GF-D8 (cell line): Measurements from ENCODE around the gene ARF4.
"Not testable (repeated sequence)": the region's sequence is repeated elsewhere in the genome, so short reads cannot be mapped to it uniquely, and the experiment has no call there.

Experiments
- DNase-seq: peaks from one replicate; lab custom pipeline; 2025; lab: John Stamatoyannopoulos, UW

The ARF4 gene

DNA sequence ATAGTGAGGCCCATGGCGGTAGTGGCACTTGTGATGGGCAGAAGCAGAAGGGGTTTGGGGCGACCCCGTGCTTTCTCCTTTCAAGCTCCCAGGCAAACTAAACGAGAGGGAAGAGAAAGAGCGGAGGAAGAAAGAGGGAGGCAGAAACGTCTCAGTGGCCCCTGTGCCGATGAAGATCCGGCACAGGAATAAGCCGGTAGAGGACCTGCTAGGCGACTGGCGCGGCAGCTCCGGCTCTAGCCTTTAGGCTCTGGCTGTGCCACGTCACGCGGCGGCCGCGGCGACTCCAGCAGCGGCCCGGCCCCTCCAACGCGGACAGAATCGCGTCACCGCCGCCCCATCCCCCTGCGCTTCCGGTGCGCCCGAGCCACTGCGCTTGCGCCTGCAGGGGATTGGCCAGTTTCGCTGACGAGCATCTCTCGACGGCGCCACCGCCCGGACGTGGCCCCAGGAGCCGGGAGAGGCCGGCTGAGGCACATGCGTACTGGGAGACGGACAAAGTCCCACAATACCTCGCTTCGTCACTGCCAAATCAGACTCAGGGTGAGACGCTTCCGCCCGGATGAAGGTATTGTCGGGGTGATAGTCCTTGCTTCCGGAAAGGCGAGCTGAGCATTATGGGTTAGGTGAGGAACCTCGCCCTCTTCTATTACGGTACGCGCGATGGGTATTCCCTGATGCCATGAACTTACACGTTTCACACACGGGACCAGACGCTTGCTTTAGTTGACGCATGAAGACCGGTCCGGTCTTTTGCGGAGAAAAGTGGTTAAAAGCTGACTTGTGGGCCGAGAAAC lies at the start of gene ARF4:
Gene ARF4, minus strand, starts transcription at position 218 of the 797 bp plus-strand sequence. Its CDS starts 204 bp downstream, at position 14.
- peak; percentile 99 for DNase-seq

DNA sequence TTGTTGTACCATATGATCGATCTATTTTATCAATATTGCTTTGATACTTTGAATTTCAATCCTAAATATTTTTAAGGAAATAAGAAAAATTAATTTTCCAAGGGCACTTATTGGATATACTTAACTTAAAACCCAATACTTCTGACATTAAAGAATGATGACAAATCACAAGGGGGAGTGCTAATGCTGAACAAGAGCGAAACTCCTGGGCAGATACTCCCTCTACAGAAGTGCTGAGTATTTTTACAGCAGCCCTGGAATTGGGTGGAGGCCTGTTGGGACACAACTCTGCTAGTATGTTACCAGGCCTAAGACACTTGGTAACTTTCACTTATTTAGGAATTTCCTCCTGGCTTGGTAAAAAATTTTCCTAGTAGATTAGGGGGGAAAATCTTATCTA lies 49.6 kb upstream of the ARF4 start:
- no peak for DNase-seq

DNA sequence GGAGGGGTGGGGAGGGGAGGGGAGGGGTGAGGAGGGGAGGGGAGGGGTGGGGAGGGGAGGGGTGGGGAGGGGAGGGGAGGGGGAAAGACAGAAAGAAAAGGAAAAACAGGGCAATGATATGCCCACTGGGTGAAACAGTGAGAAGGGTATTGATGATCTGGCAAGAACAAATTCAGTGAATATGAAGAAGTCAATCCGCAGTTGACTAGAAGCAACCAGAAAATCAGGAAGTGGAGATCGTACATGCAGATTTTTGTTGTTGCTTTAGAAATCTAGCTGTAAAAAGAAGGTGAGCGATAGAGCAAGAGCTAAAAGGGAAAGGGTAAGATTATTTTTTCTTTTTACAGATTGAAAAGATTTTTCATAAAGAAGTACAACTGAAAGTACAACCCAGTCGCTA lies 47.6 kb upstream of the ARF4 start:
- no peak for DNase-seq

DNA sequence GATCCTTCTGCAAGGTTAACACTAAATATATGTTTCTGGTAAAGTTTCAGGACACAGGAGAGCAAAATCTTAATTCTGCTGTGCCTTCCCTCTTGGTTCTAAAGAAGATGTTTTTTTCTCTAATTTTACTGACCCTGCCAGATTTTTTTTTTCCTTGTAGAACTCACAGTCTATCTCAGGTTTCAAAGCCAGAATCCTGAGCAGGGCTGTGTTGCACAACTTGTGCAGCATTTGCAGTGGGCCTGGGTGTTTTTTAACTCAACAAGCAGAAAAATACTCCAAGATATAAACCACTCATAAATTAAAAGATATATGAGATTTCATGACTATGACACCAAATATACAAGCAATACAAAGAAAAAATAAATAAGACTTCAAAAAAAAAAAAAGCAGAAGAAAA lies 40.2 kb upstream of the ARF4 start:
- DNase-seq: no peak

DNA sequence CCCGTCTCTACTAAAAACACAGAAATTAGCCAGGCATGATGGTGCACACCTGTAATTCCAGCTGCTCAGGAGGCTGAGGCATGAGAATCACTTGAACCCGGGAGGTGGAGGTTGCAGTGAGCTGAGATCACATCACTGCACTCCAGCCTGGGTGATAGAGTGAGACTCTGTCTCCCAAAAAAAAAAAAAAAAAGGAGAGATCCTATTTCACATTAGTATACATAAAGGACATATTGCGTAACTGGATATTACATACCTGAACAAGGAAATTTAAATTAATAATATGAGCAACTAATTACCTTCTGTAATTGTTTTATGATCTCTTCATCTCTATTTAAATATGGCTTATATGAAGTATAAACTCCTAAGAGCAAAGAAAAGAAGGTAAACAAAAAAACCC lies 37.1 kb upstream of the ARF4 start:
- DNase-seq: not testable (repeated sequence)

DNA sequence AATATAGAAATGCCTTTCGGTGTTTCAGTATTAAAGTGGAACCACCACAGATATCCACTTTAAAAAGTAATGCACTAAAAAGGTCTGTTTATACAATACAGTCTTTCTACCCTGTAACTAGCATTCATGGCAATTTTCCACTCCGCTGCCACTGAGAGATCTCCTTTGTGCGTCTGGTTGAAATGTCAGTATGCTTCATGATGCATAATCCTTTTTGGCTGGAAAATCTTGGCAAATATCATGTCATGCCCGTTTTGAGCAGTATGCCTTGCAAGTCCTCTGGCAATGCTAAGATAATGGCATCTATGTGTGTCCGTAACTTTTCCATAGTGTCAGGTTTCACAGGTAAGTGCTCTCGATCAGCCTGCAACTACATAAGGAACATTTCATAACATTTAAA lies 30.8 kb upstream of the ARF4 start:
- no peak for DNase-seq

DNA sequence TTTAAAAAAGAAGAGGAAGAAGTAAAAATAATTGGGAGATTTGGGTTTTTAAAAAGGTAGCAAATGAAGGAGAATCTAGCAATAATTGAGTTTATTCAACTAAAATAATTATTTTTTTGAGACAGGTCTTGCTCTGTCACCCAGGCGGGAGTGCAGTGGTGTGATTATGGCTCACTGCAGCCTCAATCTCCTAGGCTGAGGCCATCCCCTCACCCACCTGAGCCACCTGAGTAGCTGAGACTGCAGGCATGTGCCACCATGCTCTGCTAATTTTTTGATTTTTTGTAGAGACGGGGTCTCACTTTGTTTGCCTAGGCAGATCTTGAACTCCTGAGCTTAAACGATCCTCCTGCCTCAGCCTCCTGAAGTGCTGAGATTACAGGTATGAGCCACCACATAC lies 27.7 kb upstream of the ARF4 start:
- DNase-seq: no peak

DNA sequence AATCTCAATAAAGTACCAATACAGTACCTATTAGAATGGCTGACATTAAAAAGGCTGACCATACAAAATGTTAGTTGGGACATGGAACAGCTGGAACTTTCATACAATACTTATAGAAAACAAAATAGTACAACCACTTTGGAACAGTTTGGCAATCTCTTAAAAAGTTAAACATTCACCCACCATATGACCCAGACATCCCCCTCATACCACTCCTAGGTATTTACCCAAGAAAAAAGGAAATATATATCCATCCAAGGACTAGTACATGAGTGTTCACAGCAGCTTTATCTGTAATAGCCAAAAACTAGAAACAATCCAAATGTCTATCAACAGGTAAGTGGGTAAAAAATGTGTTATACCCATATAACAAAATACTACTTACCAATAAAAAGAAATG lies 25.2 kb upstream of the ARF4 start:
- no peak for DNase-seq

DNA sequence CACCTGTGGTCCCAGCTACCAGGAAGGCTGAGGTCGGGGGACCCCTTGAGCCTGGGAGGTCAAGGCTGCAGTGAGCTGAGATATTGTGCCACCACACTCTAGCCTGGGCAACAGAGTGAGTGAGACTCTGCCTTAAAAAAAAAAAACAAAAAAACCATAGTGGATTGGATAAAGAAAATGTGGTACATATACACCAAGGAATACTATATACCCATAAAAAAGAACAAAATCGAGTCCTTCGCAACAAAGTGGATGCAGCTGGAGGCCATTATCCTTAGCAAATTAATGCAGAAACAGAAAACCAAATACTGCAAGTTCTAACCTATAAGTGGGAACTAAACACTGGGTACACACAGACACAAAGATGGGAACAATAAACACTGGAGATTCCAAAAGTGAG lies 20.6 kb upstream of the ARF4 start:
- DNase-seq: no peak

DNA sequence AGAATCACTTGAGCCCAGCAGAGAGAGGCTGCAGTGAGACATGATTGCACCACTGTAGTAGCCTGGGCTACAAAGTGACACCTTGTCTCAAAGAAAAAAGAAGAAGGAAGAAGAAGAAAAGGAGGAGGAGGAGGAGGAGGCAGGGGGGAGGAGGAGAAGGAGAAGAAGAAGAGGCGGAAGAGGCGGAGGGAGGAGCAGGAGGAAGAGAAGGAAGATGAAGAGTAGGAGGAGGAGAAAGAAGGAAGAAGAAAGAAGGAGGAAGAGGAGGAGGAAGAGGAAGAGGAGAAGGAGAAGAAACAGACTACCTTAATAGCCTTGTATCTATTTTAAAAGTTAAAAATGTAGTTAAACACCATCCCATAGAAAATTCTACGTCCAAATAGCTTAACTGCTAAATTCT lies 19.1 kb upstream of the ARF4 start:
- no peak for DNase-seq

DNA sequence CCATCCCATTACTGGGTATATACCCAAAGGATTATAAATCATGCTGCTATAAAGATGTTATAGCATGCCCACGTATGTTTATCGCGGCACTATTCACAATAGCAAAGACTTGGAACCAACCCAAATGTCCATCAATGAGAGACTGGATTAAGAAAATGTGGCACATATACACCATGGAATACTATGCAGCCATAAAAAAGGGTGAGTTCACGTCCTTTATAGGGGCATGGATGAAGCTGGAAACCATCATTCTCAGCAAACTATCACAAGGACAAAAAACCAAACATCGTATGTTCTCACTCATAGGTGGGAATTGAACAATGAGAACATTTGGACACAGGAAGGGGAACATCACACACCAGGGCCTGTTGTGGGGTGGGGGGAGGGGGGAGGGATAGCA lies 14.7 kb upstream of the ARF4 start:
- DNase-seq: not testable (repeated sequence)

DNA sequence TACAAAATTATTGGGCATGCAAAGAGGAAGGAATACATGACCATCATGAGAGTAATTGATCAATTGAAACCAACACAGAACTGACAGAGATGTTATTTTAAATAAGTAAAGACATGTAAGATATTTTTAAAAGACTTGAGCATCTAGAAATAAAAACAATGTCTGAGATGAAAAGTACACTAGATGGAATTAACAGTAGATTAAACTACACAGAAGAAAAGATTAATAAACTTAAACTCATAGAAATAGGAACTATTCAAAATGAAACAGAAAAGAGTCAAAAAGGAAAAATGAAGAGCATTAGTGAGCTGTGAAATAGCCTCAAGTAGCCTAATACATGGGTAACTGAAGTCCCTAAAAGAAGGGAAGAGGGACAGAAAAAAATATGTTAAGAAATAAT lies 8.5 kb upstream of the ARF4 start:
- DNase-seq: no peak

DNA sequence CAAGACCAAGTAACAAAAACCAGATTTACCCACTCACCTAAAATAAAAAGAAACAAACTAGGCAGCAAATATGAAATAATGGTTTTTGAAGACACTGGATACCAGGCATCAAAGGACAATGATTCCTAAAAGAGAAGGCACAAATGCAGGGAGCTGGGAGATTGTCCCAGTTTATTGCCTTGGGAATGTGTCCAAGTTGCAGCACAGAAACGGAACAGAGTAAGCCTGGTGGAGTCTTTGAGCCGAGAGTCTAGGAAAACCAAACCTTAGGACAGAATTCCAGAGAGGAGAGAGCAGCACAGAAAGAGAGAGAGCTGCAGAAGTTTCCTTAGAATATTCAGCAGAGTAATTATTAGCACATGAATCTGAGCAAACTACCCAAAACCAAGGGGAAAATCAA lies 7.8 kb upstream of the ARF4 start:
- DNase-seq: no peak

DNA sequence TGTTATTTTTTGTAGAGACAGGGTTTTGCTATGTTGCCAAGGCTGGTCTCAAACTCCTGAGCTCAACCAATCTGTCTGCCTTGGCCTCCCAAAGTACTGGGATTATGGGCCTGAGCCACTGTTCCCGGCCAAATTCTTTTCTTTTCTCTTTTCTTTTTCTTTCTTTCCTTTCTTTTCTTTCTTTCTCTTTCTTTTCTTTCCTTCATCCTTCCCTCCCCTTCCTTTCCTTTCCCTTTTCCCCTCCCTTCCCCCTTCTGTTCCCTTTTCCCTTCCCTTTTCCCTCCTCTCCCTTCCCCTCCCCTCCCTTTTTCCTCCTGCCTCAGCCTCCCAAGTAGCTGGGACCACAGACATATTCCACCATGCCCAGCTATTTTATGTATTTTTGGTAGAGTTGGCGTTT lies 3.1 kb upstream of the ARF4 start:
- DNase-seq: no peak

DNA sequence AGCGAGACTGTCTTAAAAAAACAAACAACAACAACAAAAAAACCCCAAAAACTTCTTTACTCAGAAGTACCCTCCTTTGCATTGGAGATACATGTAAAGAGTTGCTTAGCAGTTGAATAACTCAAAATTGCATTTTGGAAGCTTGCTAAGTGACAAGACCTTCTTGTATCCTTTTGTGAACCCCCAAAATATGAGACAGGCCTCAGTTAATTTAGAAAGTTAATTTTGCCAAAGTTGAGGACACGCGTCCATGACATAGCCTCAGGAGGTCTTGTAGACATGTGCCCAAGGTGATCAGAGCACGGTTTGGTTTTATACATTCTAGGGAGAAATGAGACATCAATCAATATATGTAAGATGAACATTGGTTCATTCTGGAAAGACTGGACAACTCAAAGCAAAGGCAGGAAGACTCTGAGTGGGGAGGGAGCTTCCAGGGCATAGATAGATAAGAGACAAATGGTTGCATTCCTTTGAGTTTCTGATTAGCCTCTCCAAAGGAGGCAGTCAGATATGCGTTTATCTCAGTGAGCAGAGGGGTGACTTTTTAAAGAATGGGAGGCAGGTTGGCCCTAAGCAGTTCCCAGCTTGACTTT lies 1.7 kb upstream of the ARF4 start:
- no peak for DNase-seq

DNA sequence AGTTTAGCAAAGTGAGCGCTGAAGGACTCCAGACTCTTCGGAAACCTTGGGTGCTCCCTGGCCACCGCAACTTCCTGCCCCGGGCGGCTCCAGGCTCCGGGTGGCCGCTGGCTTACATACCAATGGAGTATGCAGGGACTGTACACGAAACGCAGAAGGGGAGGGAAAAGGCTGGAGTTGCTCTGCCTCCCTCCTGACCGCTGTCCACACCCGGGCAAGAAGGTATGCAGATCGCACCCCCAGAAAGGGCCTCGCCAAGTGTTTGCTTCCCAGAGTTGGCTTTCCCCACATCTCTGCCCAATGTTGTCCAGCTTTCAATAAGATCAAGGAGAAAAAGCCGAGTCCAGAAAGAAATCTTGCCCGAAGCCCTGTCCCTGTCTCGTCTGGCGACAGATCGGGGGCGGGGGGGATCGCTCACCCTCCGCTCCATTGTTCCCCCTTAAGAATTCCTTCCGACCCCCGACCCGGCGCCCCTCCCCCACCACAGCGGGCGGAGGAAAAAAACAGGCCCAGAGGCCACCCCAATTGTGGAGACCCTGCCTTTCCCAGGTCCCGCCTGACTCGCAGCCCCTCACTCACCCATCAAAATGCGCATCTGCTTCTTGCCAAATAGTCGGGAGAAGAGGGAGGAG lies 533 bp downstream of the ARF4 start:
- DNase-seq: peak; percentile 75

DNA sequence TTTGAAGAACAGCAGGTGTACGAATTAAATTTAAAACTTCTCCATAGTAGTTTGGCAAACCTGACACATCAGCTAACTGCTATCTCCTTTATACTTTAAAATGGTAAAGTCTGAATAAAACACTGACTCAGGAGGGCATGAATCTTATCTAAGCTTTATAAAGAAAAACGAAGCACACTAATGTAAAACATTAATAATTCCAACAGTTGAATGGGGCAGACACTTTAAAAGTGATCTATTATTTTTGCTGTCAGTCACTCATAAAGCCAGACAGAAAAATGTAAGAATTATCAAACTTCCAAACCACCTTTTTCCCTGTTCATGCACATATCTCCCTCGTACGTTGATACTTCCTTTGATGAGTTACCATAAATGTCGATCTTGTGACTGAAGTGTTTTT lies 2.6 kb downstream of the ARF4 start:
- DNase-seq: no peak

DNA sequence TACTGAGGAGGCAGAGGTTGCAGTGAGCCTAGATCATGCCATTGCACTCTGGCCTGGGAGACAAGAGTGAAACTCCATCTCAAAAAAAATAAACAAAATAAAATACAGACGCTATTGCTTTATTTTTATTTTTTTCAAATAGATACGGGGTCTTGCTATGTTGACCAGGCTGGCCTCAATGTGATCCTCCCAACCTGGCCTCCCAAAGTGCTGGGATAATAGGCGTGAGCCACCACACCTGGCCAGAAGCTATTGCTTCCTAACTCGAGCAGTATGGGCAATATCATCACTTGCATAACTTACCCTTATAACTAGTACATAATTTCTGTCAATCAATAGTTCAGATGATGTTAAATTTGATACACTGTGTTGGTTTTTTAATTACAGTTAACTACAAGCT lies 3.0 kb downstream of the ARF4 start:
- no peak for DNase-seq

DNA sequence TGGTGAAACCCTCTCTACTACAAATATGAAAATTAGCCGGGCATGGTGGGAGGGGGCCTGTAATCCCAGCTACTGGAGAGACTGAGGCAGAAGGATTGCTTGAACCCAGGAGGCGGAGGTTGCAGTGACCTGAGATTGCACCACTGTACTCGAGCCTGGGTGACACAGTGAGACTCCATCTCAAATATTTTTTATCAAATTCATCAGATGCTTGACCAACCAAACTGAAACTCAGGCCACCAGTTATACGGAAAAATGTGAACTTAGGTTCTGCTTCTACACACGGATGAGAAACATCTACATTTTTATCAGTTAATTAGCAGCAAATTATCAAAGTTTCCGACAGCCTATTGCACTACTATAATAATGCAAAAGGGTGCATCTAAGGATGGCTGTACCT lies 4.8 kb downstream of the ARF4 start:
- no peak for DNase-seq

DNA sequence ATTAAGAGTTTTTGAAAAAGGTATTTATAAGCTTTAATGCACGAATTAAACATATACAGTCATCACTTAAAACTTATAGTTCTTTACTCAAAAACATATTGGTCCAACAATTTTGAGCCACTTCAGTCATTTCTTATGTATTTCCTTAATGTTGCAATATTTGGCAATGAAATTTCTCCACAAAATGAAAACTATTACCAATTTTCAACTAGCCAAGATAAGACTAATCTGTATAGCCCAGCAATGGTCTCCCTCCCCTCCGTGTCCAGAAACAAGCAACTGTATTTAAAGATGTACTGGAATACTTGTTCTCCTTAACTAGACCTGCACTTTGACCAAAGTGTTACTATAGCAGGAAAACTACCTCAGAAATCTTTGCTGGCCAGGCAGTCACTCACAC lies 9.2 kb downstream of the ARF4 start:
- DNase-seq: no peak

DNA sequence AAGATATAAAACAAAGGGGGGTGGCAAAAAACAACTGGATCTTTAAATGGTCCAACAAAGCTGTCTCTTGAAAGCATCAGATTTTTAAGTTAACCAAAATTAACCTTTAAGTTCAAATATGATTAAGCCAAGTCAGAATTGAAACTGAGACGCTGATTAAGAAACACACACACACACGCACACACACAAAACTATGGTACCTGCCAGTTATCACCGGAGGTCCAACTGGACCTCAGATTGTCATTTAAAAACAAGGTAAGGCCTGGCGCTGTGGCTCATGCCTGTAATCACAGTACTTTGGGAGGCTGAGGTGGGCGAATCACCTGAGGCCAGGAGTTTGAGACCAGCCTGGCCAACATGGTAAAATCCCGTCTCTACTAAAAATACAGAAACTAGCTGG lies 10.4 kb downstream of the ARF4 start:
- DNase-seq: no peak

DNA sequence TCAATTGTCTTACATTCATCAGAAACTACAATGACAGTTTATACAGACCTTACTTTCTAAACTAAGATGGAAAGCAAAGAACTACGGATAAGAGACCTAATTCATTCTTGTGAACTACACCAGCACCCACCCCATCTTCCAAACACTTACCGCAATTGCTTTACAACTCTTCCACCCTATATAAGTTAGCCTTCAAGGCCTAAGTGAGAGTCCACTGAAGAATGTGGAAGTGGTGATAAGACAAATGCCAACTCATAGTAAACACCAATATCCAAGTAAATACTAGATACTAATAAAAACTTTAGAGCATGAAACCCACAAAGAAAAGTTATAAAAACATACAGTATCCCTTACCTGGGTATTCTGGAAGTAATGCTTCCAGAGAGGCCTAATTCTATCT lies 13.6 kb downstream of the ARF4 start:
- no peak for DNase-seq

DNA sequence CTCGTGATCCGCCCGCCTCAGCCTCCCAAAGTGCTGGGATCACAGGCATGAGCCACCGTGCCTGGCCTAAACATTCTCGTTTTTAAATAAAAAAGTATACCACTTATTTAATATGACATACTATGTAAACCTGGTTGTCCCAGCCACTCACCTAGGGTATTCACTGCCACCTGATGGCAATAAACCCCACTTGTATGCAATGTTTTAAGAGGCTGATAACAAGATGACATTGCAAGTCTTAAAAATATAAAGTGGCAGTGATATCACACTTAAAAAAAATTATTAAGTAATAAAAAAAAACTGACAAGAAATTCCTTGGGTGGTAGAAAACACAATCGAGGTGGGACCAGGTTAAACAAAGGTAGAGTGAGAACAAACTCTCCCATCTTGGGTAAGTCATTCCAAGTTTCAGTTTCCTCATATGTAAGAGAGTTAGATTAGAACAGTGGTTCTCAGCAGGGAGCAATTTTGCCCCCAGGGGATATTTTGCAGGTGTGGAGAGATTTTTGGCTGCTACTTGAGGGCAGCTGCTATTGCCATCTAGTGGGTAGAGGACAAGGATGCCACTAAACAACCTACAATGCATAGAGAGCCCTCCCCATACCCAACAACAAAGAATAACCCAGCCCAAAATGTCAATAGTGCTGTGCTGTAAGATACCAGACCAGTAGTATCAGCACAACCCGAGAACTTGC lies 14.5 kb downstream of the ARF4 start:
- no peak for DNase-seq
